Spleen (tissue), 11 donors: ENCODE results near the gene ALKBH3. TPM values are rescaled to one million over a fixed set of nuclear protein-coding genes. Genes with fewer than 3 reads are reported as not detected.

Source experiments
- DNase-seq: peaks from one replicate; pipeline ENCODE4 v3.0.0-alpha.2; 2020
- H3K27ac ChIP-seq, 8 donors: fragments of 200-600 bp; sonication (generic) in 7 of 8; 1 replicate in 4 of 8; 2 replicates in 4 of 8; pipeline versions ENCODE4 v1.5.0 to v1.8.0; 2016 to 2021; ENCODE audit warnings: inconsistent platforms in 4 of 8, mild to moderate bottlenecking in 4 of 8, moderate library complexity in 1 of 8
- H3K27me3 ChIP-seq, 7 donors: fragments of 200-600 bp; sonication (generic) in 6 of 7; replicated peaks in 1 of 7; 1 replicate in 4 of 7; 2 replicates in 3 of 7; pipeline versions ENCODE4 v1.5.0 to v1.8.0; 2016 to 2021; ENCODE audit warnings: inconsistent platforms in 3 of 7, mild to moderate bottlenecking in 1 of 7
- H3K36me3 ChIP-seq, 6 donors: fragments of 200-600 bp; sonication (generic) in 5 of 6; 1 replicate in 4 of 6; 2 replicates in 2 of 6; pipeline versions ENCODE4 v1.5.0 to v1.8.0; 2016 to 2021; ENCODE audit warnings: inconsistent platforms in 2 of 6
- H3K4me1 ChIP-seq, 6 donors: fragments of 200-600 bp; sonication (generic) in 5 of 6; 1 replicate in 3 of 6; 2 replicates in 3 of 6; pipeline versions ENCODE4 v1.5.0 to v1.8.0; 2016 to 2021; ENCODE audit warnings: inconsistent platforms in 3 of 6
- H3K4me3 ChIP-seq, 8 donors: fragments of 200-600 bp; sonication (generic) in 7 of 8; 1 replicate in 4 of 8; 2 replicates in 4 of 8; pipeline versions ENCODE4 v1.5.0 to v1.8.0; 2016 to 2021; ENCODE audit warnings: inconsistent platforms in 4 of 8, mild to moderate bottlenecking in 4 of 8, moderate library complexity in 2 of 8
- H3K9me3 ChIP-seq, 8 donors: fragments of 200-600 bp; sonication (generic) in 7 of 8; 1 replicate in 4 of 8; 2 replicates in 4 of 8; pipeline versions ENCODE4 v1.5.0 to v1.8.0; 2016 to 2021; ENCODE audit warnings: inconsistent platforms in 4 of 8
- POLR2A ChIP-seq, 3 donors: fragments of 450-650 bp; IDR thresholded peaks; one replicate each; pipeline ENCODE4 v1.5.1; 2017; ENCODE audit warnings: antibody characterized with exemption in 3 of 3, mild to moderate bottlenecking in 1 of 3
- POLR2AphosphoS5 ChIP-seq, 3 donors: sonication (generic); formaldehyde crosslinking; IDR thresholded peaks; one replicate each; pipeline ENCODE4 v1.5.1; 2017; ENCODE audit warnings: antibody characterized with exemption in 3 of 3
- WGBS, 5 donors: extraction: QIAGEN DNeasy Blood & Tissue Kit in 3 of 5; methylation state at CpG; one replicate each; pipeline versions ENCODE4 v1.1.5 to v1.1.7; 2013 to 2018; 5-methylcytosine and 5-hydroxymethylcytosine counted together
- intact Hi-C: fragments of 100-400 bp; cut with DNase I; formaldehyde crosslinking; loops from one replicate; pipeline ENCODE4 v1.15.0; 2023; ENCODE audit warnings: low total_unique reads
- polyA plus RNA-seq, 3 donors: library from polyadenylated mRNA; stranded (reverse); fragments of 200-250 nt; gene quantifications; one replicate each; pipeline ENCODE4 v1.2.1, GENCODE V29; 2013
- total RNA-seq, 7 donors: library from RNA; depleted of rRNA in 3 of 7; stranded (reverse); fragments of >200 nt in 3 of 7; fragmentation: NEBNext Ultra II Directional in 4 of 7; extraction: Animal tissue kit (Norgen Biotek cat#: 25700) in 4 of 7; gene quantifications; one replicate each; pipeline versions ENCODE4 v1.1.0 to v1.2.1, GENCODE V29; 2016 to 2021
- TF ChIP-seq, protein P1 (sequence below), 11 experiments: fragments of 200-600 bp in 7 of 11; fragments of 450-650 bp in 4 of 11; sonication (generic) in 4 of 11; IDR thresholded peaks in 8 of 11; conservative IDR thresholded peaks in 3 of 11; 1 replicate in 7 of 11; 2 replicates in 4 of 11; pipeline versions ENCODE4 v1.4.0 to v1.8.0; 2016 to 2021; ENCODE audit warnings: antibody characterized with exemption in 11 of 11, inconsistent platforms in 4 of 11, mild to moderate bottlenecking in 1 of 11
- donor health status: healthy with polysubstance abuse.
- donor health status: DM: no; HTN: no; CAD: no; lungs with moderate emphysema.
- donor health status: DM: no; HTN: no; CAD: no.
- donor health status: Bipolar disorder and iron deficiency.
- donor health status: healthy.
- donor health status: DM: no; HTN: no; CAD: no.
- donor health status: DM: yes; HTN: yes; CAD: no.

ALKBH3 gene
- total and polyA plus RNA-seq, 10 donors = 21.6 to 42.2 (median 32.6) TPM

DNA sequence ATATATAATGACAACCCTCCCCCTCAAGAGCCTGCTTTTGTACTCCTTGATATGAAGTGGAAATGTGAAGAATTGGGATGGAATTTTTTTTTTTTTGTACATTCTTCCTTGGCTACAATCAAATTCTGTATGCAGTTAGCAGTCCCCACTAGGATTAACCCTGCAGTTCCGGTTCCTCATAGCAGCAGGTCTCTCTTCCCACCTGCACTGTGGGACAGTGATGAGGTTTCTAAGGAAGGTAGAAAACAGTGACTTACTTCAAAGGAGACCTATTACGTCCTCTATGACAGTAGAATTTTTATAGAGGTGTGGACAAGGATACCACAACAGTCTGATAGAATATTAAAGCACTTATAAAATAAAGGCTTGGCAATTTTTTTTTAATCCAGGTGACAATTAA lies 46.3 kb upstream of the ALKBH3 start:
- Histone ChIP-seq H3K36me3 (peaks cover 0 to 46% (median 14%) of the 10 kb centered on the region in 6 donors), H3K9me3 (no peaks in the 10 kb centered on the region), H3K4me1 (peaks cover 0 to 8% (median 2%) of the 10 kb centered on the region in 6 donors), H3K27ac (no peak overlapping the region), H3K27me3 (no peaks in the 10 kb centered on the region), H3K4me3 (no peak overlapping the region)
- DNase-seq = no peak
- no peak for TF ChIP-seq POLR2A (IDR thresholded peaks at IDR 0.05)
- TF ChIP-seq, protein P1, sequence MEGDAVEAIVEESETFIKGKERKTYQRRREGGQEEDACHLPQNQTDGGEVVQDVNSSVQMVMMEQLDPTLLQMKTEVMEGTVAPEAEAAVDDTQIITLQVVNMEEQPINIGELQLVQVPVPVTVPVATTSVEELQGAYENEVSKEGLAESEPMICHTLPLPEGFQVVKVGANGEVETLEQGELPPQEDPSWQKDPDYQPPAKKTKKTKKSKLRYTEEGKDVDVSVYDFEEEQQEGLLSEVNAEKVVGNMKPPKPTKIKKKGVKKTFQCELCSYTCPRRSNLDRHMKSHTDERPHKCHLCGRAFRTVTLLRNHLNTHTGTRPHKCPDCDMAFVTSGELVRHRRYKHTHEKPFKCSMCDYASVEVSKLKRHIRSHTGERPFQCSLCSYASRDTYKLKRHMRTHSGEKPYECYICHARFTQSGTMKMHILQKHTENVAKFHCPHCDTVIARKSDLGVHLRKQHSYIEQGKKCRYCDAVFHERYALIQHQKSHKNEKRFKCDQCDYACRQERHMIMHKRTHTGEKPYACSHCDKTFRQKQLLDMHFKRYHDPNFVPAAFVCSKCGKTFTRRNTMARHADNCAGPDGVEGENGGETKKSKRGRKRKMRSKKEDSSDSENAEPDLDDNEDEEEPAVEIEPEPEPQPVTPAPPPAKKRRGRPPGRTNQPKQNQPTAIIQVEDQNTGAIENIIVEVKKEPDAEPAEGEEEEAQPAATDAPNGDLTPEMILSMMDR (IDR thresholded peaks at IDR 0.05 in 8 of 11, conservative IDR thresholded peaks at IDR 0.05 in 3 of 11) = no peak
- no peak for TF ChIP-seq POLR2AphosphoS5 (IDR thresholded peaks at IDR 0.05)
- WGBS, 5 donors = 87 to 97% (median 91%) methylated on average over 2 of the region's 2 CpGs
- intact Hi-C loops = no loop called here

DNA sequence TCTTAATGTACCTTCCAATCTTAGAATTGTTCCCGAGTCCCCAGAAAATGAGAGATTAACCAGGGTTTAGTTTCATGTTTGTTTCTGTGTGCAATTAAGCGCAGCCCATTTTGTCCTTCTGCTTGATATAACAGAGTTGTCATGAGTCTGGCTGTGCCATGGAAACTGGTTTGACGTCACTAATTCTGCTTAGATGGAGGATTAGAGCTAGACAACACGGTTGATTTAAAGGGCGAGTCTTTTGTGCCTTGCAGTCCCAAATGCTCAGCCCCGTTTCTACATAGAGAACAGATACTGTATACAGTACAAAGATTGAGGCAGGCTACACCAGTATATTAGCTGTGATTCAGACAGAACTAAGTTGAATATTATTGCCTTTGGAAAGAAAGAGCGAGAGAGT lies 45.5 kb upstream of the ALKBH3 start:
- no peak for DNase-seq
- H3K9me3 ChIP-seq = no peaks in the 10 kb centered on the region
- 81 to 91% (median 87%) methylated on average over 7 of the region's 7 CpGs for WGBS, 5 donors
- no peak overlapping the region for H3K4me3 ChIP-seq
- no peak overlapping the region for H3K27ac ChIP-seq
- H3K4me1 ChIP-seq = peaks cover 0 to 8% (median 2%) of the 10 kb centered on the region in 6 donors
- intact Hi-C loops = no loop called here
- no peak for TF ChIP-seq POLR2AphosphoS5 (IDR thresholded peaks at IDR 0.05)
- TF ChIP-seq POLR2A (IDR thresholded peaks at IDR 0.05) = no peak
- TF ChIP-seq, protein P1 (IDR thresholded peaks at IDR 0.05 in 8 of 11, conservative IDR thresholded peaks at IDR 0.05 in 3 of 11) = no peak
- peaks cover 0 to 55% (median 17%) of the 10 kb centered on the region in 6 donors for H3K36me3 ChIP-seq
- no peaks in the 10 kb centered on the region for H3K27me3 ChIP-seq

DNA sequence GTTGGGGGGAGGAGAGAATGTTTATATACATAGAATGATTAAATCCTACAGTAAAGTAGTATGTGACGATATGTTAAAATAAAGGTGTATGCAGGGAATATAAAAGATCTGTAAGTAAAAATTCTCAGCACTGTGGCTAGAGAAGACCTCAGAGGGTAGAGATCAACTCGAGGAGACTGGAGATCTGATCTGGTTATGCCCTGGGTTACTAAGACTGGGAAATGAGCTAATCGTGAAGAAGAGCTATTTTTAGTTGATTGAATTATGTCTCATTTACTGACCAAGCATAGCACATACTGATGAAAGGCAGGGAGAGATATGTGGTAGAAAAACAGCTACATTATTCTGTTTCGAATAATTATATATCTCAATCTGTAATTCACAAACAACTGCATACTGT lies 42.8 kb upstream of the ALKBH3 start:
- no peak overlapping the region for H3K27ac ChIP-seq
- intact Hi-C loops = no loop called here
- WGBS, 5 donors = 65 to 77% (median 73%) methylated on average over 4 of the region's 4 CpGs
- H3K4me3 ChIP-seq = no peak overlapping the region
- TF ChIP-seq, protein P1 (IDR thresholded peaks at IDR 0.05 in 8 of 11, conservative IDR thresholded peaks at IDR 0.05 in 3 of 11) = no peak
- no peak for TF ChIP-seq POLR2AphosphoS5 (IDR thresholded peaks at IDR 0.05)
- TF ChIP-seq POLR2A (IDR thresholded peaks at IDR 0.05) = no peak
- no peaks in the 10 kb centered on the region for H3K9me3 ChIP-seq
- peaks cover 0 to 55% (median 14%) of the 10 kb centered on the region in 6 donors for H3K36me3 ChIP-seq
- H3K27me3 ChIP-seq = no peaks in the 10 kb centered on the region
- DNase-seq = no peak
- peaks cover 0 to 8% (median 2%) of the 10 kb centered on the region in 6 donors for H3K4me1 ChIP-seq

DNA sequence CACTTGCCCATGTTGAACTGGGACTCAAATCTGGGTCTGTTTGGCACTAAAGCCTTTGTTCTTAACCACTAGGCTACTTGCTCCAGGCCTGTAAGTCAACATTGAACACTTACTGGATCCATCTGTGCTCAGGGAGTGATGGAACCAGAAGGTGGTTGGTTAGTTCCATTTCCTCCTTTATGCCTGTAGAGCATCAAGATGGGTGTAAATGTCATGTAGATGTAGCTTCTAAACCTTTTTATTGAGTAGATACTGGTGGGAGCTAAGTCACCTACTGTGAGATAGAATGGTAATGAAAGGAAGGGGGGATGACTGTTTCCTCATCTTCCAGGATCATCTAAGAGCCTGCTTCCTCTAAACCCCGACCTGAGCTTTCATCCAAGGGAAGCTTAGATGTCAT lies 38.6 kb upstream of the ALKBH3 start:
- 66 to 83% (median 68%) methylated on average over 1 of the region's 1 CpG for WGBS, 5 donors
- intact Hi-C loops = no loop called here

DNA sequence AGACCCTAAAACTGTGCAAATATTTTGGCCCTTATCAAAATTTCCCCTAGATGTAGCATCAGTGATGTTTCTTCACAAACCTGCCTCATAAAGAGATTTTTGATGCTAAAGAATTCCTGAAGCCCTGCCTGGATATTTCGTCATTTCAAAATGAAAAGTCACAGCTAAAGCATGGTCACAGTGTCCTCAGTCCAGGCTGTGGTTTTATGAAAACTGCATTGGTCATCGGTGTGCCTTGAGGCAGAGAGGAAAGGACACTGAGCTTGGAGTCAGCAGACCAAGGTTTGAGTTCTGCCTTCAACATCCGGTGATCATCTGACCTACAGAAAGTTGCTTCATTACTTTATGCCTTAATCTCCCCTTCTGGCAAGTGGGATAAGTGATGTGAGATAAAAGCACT lies 34.8 kb upstream of the ALKBH3 start:
- intact Hi-C loops = no loop called here
- Histone ChIP-seq H3K4me1 (no peaks in the 10 kb centered on the region), H3K4me3 (no peak overlapping the region), H3K27me3 (no peaks in the 10 kb centered on the region), H3K27ac (no peak overlapping the region), H3K9me3 (no peaks in the 10 kb centered on the region), H3K36me3 (peaks cover 0 to 61% (median 4%) of the 10 kb centered on the region in 6 donors)
- no peak for DNase-seq
- TF ChIP-seq POLR2A (IDR thresholded peaks at IDR 0.05) = no peak
- WGBS, 5 donors = 87 to 98% (median 95%) methylated on average over 3 of the region's 3 CpGs

More for the DNA sequence above, 38.6 kb upstream of the ALKBH3 start:
- Histone ChIP-seq H3K4me3 (no peak overlapping the region), H3K36me3 (peaks cover 0 to 74% (median 16%) of the 10 kb centered on the region in 6 donors), H3K27me3 (no peaks in the 10 kb centered on the region), H3K27ac (no peak overlapping the region), H3K4me1 (no peaks in the 10 kb centered on the region), H3K9me3 (no peaks in the 10 kb centered on the region)
- DNase-seq = no peak
- TF ChIP-seq POLR2A (IDR thresholded peaks at IDR 0.05) (no peak), POLR2AphosphoS5 (IDR thresholded peaks at IDR 0.05) (no peak)
